GM12878 (cell line): Measurements from ENCODE around the gene ISCA2.

Experiments used
- MXI1 ChIP-seq: fragments of 150-350 bp; IDR thresholded peaks from 2 replicates; pipeline ENCODE4 v1.6.1; 2011; ENCODE audit warnings: low read depth, mild to moderate bottlenecking, inconsistent platforms, low read length, improper control_type of control experiment
- POLR2A ChIP-seq: IDR thresholded peaks from 2 replicates; pipeline ENCODE4 v1.6.1; 2011; ENCODE audit warnings: low read depth, mild to moderate bottlenecking, low read length
- ZBTB33 ChIP-seq: fragments of 450-650 bp; IDR thresholded peaks from 2 replicates; pipeline ENCODE4 v1.6.1; 2017; ENCODE audit warnings: mild to moderate bottlenecking
- TF ChIP-seq, protein P1 (sequence below): fragments of 150-350 bp; IDR thresholded peaks from 2 replicates; pipeline ENCODE4 v1.6.1; 2016; ENCODE audit warnings: low read depth, low read length

- TF ChIP-seq MXI1: no peak
- TF ChIP-seq ZBTB33: no peak
- TF ChIP-seq POLR2A: no peak
- TF ChIP-seq, protein P1, sequence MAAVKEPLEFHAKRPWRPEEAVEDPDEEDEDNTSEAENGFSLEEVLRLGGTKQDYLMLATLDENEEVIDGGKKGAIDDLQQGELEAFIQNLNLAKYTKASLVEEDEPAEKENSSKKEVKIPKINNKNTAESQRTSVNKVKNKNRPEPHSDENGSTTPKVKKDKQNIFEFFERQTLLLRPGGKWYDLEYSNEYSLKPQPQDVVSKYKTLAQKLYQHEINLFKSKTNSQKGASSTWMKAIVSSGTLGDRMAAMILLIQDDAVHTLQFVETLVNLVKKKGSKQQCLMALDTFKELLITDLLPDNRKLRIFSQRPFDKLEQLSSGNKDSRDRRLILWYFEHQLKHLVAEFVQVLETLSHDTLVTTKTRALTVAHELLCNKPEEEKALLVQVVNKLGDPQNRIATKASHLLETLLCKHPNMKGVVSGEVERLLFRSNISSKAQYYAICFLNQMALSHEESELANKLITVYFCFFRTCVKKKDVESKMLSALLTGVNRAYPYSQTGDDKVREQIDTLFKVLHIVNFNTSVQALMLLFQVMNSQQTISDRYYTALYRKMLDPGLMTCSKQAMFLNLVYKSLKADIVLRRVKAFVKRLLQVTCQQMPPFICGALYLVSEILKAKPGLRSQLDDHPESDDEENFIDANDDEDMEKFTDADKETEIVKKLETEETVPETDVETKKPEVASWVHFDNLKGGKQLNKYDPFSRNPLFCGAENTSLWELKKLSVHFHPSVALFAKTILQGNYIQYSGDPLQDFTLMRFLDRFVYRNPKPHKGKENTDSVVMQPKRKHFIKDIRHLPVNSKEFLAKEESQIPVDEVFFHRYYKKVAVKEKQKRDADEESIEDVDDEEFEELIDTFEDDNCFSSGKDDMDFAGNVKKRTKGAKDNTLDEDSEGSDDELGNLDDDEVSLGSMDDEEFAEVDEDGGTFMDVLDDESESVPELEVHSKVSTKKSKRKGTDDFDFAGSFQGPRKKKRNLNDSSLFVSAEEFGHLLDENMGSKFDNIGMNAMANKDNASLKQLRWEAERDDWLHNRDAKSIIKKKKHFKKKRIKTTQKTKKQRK: no peak
Measured at GRCh38 chr14:74518221-74518620, 24.7 kb downstream of the ISCA2 start.
